ENCODE data around the gene MRPS17.

DNA sequence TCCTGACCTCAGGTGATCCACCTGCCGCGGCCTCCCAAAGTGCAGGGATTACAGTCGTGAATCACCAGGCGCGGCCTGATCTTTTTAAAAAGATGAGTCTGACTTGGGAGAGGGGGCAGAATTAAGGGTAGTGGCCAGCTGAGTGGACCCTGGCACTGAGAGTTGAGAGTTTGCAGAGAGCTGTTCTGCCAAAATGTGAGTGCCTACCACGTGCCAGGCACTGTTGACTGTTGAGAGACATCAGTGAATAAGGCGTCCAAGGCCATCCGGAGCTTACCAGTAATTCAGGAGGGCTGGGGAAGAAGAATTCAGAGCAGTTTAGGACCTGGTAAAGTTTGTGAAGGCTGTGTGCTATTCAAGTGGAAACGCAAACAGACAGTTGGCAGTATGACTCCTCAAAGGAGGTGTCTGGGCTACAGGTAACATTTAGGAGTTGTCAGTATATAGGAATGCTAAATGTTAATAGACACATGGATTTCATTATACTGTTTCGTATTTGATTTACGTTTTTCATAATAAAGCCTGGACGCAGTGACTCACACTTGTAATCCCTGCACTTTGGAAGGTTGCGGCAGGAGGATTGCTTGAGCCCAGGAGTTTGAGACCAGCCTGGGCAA is 14.2 kb downstream of the MRPS17 start:
- TF ChIP-seq, protein P1, sequence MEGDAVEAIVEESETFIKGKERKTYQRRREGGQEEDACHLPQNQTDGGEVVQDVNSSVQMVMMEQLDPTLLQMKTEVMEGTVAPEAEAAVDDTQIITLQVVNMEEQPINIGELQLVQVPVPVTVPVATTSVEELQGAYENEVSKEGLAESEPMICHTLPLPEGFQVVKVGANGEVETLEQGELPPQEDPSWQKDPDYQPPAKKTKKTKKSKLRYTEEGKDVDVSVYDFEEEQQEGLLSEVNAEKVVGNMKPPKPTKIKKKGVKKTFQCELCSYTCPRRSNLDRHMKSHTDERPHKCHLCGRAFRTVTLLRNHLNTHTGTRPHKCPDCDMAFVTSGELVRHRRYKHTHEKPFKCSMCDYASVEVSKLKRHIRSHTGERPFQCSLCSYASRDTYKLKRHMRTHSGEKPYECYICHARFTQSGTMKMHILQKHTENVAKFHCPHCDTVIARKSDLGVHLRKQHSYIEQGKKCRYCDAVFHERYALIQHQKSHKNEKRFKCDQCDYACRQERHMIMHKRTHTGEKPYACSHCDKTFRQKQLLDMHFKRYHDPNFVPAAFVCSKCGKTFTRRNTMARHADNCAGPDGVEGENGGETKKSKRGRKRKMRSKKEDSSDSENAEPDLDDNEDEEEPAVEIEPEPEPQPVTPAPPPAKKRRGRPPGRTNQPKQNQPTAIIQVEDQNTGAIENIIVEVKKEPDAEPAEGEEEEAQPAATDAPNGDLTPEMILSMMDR (IDR thresholded peaks at IDR 0.05; ENCODE audit: low read length), result no peak
- TF ChIP-seq EZH2 (optimal IDR thresholded peaks at IDR 0.05; ENCODE audit: low read depth, low read length), result no peak

Measured in MM.1S (cell line).